ENCODE data around the gene PRX.
"Not testable (repeated sequence)": the region's sequence is repeated elsewhere in the genome, so short reads cannot be mapped to it uniquely, and the experiment has no call there.

DNA sequence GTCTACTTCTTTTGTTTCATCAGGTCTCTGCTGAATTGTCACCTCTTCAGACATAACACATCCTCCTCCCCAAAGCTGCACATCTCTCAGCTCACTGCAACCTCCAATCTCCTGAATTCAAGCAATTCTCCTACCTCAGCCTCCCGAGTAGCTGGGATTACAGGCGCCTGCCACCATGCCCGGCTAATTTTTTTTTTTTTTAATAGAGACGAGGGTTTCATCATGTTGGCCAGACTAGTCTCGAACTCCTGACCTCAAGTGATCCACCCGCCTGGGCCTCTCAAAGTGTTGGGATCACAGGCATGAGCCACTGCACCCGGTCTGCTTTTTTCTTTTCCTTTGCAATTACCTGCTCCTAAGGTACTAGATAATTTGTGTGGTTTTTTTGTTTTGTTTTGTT, 19.6 kb upstream of the PRX start:
- not testable (repeated sequence) for TF ChIP-seq CTCF, EP300 (IDR thresholded peaks at IDR 0.05)
